HepG2 (cell line): Measurements from ENCODE around the gene KDM5B. TPM values are rescaled to one million over a fixed set of nuclear protein-coding genes. Genes with fewer than 3 reads are reported as not detected.

Experiments used
- ATF5 ChIP-seq: sonication (generic); formaldehyde crosslinking; IDR thresholded peaks from 2 replicates; pipeline ENCODE4 v1.4.0; 2020; ENCODE audit warnings: mild to moderate bottlenecking, low read depth, missing genetic modification reagents
- MAZ ChIP-seq, 2 experiments: sonication (generic) in 1 of 2; formaldehyde crosslinking in 1 of 2; IDR thresholded peaks; 2 replicates each; pipeline versions ENCODE4 v1.5.0 to v1.6.1; 2012 to 2020; ENCODE audit warnings: low read depth in 2 of 2, mild to moderate bottlenecking in 2 of 2, borderline replicate concordance in 1 of 2, improper control_type of control experiment in 1 of 2, low read length in 1 of 2, missing genetic modification reagents in 1 of 2, moderate library complexity in 1 of 2
- NCOA1 ChIP-seq: sonication (generic); formaldehyde crosslinking; IDR thresholded peaks from 2 replicates; pipeline ENCODE4 v1.9.0; 2021; ENCODE audit warnings: missing genetic modification reagents
- RFXANK ChIP-seq: IDR thresholded peaks from 2 replicates; pipeline ENCODE4 v1.6.1; 2016
- SP2 ChIP-seq: sonication (generic); formaldehyde crosslinking; IDR thresholded peaks from 2 replicates; pipeline ENCODE4 v1.5.1; 2020; ENCODE audit warnings: mild to moderate bottlenecking, missing genetic modification reagents
- YY1 ChIP-seq: IDR thresholded peaks from 2 replicates; pipeline ENCODE4 v1.6.1; 2011; ENCODE audit warnings: low read length, low read depth, moderate library complexity, mild to moderate bottlenecking; ENCODE audit not compliant: insufficient read depth, insufficient replicate concordance
- ZFP90 ChIP-seq: sonication (generic); formaldehyde crosslinking; IDR thresholded peaks from 2 replicates; pipeline ENCODE4 v1.8.0; 2022; ENCODE audit warnings: missing genetic modification reagents, mild to moderate bottlenecking, inconsistent platforms, borderline replicate concordance
- ZNF232 ChIP-seq: sonication (generic); formaldehyde crosslinking; IDR thresholded peaks from 2 replicates; pipeline ENCODE4 v1.4.0; 2020; ENCODE audit warnings: missing genetic modification reagents, borderline replicate concordance
- ZNF292 ChIP-seq: sonication (generic); formaldehyde crosslinking; IDR thresholded peaks from 2 replicates; pipeline ENCODE4 v1.8.1; 2022; ENCODE audit warnings: mild to moderate bottlenecking, low read depth, missing genetic modification reagents, borderline replicate concordance
- ZNF513 ChIP-seq: sonication (generic); formaldehyde crosslinking; conservative IDR thresholded peaks from 2 replicates; pipeline ENCODE4 v1.5.0; 2020; ENCODE audit warnings: missing genetic modification reagents
- ZNF546 ChIP-seq: sonication (generic); formaldehyde crosslinking; conservative IDR thresholded peaks from 2 replicates; pipeline ENCODE4 v1.8.1; 2023; ENCODE audit warnings: mild to moderate bottlenecking, missing genetic modification reagents
- ZNF558 ChIP-seq: sonication (generic); formaldehyde crosslinking; IDR thresholded peaks from 2 replicates; pipeline ENCODE4 v1.9.0; 2022; ENCODE audit warnings: mild to moderate bottlenecking, missing genetic modification reagents, borderline replicate concordance
- ZNF562 ChIP-seq: sonication (generic); formaldehyde crosslinking; IDR thresholded peaks from 2 replicates; pipeline ENCODE4 v1.8.0; 2022; ENCODE audit warnings: missing genetic modification reagents, borderline replicate concordance
- ZNF563 ChIP-seq: sonication (generic); formaldehyde crosslinking; IDR thresholded peaks from 2 replicates; pipeline ENCODE4 v1.8.0; 2022; ENCODE audit warnings: mild to moderate bottlenecking, moderate library complexity, missing genetic modification reagents
- ZNF605 ChIP-seq: sonication (generic); formaldehyde crosslinking; IDR thresholded peaks from 2 replicates; pipeline ENCODE4 v1.8.0; 2022; ENCODE audit warnings: mild to moderate bottlenecking, missing genetic modification reagents
- ZNF781 ChIP-seq: sonication (generic); formaldehyde crosslinking; IDR thresholded peaks from 2 replicates; pipeline ENCODE4 v1.5.1; 2020; ENCODE audit warnings: borderline replicate concordance, mild to moderate bottlenecking, missing genetic modification reagents; ENCODE audit errors: not compliant biosample characterization
- polyA plus RNA-seq, 8 experiments: library from polyadenylated mRNA; depleted of rRNA in 3 of 8; stranded (reverse) in 7 of 8; unstranded in 1 of 8; fragments of >200 nt; fragmentation: Illumina TruSeq in 4 of 8; extraction: Trizol in 4 of 8; gene quantifications; 2 replicates each; pipeline versions ENCODE4 v1.2.1 to v1.2.3, GENCODE V29; 2011 to 2016; ENCODE audit warnings: low read depth in 4 of 8, missing spikeins in 1 of 8, mixed read lengths in 1 of 8; ENCODE audit not compliant: insufficient read depth in 1 of 8
- total RNA-seq, 5 experiments: library from RNA; depleted of rRNA; stranded (reverse); fragments of >200 nt; fragmentation: Illumina TruSeq; extraction: Trizol; gene quantifications; 2 replicates each; pipeline ENCODE4 v1.2.3, GENCODE V29; 2016; ENCODE audit warnings: low read depth in 1 of 5
- TF ChIP-seq, protein P1 (sequence below): sonication (generic); formaldehyde crosslinking; IDR thresholded peaks from 2 replicates; pipeline ENCODE4 v1.4.0; 2020; ENCODE audit warnings: missing genetic modification reagents

Gene KDM5B
- total and polyA plus RNA-seq, 2 of the 13 experiments (the other 11 are each of a cell fraction or from before 2014, with no cell fraction given), result 34.2 to 35.4 TPM

DNA sequence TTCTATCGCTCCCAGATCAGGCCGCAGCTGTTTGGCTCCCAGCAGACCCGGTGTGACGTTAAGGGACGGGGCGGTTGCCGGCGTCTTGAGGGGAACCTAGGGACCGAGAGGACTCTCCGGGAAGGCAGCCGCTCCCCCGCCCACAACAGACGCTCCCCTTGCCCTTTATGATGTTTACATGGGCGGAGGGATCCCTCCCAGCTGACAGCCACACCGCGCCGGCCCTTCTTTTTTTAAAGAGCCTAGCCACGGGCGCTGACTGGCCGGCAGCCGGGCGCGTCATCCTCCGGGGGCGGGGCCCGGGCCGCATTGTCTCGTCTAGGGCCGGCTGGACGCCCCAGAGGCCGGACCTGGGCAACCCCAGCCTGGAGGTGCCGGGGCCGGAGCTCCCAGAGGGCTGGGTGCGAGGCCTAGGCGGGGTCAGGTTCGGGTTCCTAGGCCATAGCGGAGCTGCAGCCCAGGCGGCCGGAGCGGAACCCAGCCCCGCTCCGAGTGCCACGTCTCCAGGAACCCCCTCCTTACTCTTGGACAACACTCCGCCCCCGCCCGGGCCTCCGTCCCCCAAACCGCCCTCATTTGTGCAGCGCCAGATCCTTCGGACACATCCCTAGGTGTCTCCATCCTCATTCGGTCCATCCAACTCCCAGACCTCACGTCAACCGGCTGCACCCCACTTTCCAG lies 2.5 kb upstream of the KDM5B start, which contains the start of gene PCAT6 (continued):
- TF ChIP-seq ZFP90 (0 out of 2 replicates have a peak, but pooled peaks have one; percentile 22), ZNF232 (CRISPR knock-in tag) (peak; percentile 77; the same call in 1 of the 2 replicates), NCOA1 (no peak), ZNF546 (CRISPR knock-in tag) (no peak), ZNF292 (CRISPR knock-in tag) (no peak), ZNF558 (CRISPR knock-in tag) (peak; percentile 96), ZNF605 (peak; percentile 67), RFXANK (peak; percentile 83; the same call in 1 of the 2 replicates), SP2 (CRISPR knock-in tag) (peak; percentile 55), YY1 (peak; percentile 58), ZNF563 (CRISPR knock-in tag) (peak; percentile 50; the same call in 1 of the 2 replicates), ATF5 (CRISPR knock-in tag) (no peak), ZNF562 (CRISPR knock-in tag) (no peak), ZNF781 (CRISPR knock-in tag) (no peak), ZNF513 (CRISPR knock-in tag) (no peak), MAZ (IDR thresholded peaks at IDR 0.05; ENCODE audit: borderline replicate concordance, low read depth, low read length) (peak; percentile 66; the same call in 1 of the 2 replicates), MAZ (CRISPR knock-in tag; IDR thresholded peaks at IDR 0.05; ENCODE audit: low read depth) (peak; percentile 79)
- TF ChIP-seq, protein P1, sequence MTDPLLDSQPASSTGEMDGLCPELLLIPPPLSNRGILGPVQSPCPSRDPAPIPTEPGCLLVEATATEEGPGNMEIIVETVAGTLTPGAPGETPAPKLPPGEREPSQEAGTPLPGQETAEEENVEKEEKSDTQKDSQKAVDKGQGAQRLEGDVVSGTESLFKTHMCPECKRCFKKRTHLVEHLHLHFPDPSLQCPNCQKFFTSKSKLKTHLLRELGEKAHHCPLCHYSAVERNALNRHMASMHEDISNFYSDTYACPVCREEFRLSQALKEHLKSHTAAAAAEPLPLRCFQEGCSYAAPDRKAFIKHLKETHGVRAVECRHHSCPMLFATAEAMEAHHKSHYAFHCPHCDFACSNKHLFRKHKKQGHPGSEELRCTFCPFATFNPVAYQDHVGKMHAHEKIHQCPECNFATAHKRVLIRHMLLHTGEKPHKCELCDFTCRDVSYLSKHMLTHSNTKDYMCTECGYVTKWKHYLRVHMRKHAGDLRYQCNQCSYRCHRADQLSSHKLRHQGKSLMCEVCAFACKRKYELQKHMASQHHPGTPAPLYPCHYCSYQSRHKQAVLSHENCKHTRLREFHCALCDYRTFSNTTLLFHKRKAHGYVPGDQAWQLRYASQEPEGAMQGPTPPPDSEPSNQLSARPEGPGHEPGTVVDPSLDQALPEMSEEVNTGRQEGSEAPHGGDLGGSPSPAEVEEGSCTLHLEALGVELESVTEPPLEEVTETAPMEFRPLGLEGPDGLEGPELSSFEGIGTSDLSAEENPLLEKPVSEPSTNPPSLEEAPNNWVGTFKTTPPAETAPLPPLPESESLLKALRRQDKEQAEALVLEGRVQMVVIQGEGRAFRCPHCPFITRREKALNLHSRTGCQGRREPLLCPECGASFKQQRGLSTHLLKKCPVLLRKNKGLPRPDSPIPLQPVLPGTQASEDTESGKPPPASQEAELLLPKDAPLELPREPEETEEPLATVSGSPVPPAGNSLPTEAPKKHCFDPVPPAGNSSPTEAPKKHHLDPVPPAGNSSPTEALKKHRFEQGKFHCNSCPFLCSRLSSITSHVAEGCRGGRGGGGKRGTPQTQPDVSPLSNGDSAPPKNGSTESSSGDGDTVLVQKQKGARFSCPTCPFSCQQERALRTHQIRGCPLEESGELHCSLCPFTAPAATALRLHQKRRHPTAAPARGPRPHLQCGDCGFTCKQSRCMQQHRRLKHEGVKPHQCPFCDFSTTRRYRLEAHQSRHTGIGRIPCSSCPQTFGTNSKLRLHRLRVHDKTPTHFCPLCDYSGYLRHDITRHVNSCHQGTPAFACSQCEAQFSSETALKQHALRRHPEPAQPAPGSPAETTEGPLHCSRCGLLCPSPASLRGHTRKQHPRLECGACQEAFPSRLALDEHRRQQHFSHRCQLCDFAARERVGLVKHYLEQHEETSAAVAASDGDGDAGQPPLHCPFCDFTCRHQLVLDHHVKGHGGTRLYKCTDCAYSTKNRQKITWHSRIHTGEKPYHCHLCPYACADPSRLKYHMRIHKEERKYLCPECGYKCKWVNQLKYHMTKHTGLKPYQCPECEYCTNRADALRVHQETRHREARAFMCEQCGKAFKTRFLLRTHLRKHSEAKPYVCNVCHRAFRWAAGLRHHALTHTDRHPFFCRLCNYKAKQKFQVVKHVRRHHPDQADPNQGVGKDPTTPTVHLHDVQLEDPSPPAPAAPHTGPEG, result no peak
